ENCODE results near the gene KIAA1549. TPM values are rescaled to one million over a fixed set of nuclear protein-coding genes. Genes with fewer than 3 reads are reported as not detected.

The KIAA1549 gene
- total RNA-seq, 1 donor from 2014 or later = 10.8 TPM

- Mint-ChIP-seq H3K4me3 (ENCODE audit: unreplicated experiment) (no peak overlapping the region), H3K27me3 (ENCODE audit: unreplicated experiment) (no peaks in the 10 kb centered on the region)
Measured at GRCh38 chr7:138919216-138919615, 62.0 kb downstream of the KIAA1549 start.

GRCh38 chr7:138918756-138919155 is 62.4 kb downstream of the KIAA1549 start:
- H3K27me3 Mint-ChIP-seq (ENCODE audit: unreplicated experiment) = no peaks in the 10 kb centered on the region
- no peak overlapping the region for H3K27ac Mint-ChIP-seq (ENCODE audit: unreplicated experiment)
- TF ChIP-seq CTCF (IDR thresholded peaks at IDR 0.05; ENCODE audit: unreplicated experiment) = no peak
- H3K4me3 Mint-ChIP-seq (ENCODE audit: unreplicated experiment) = no peak overlapping the region
- H3K36me3 Mint-ChIP-seq (ENCODE audit: low read depth, unreplicated experiment) = peaks cover 27% of the 10 kb centered on the region
- no peaks in the 10 kb centered on the region for H3K9me3 Mint-ChIP-seq (ENCODE audit: unreplicated experiment)
- DNase-seq (ENCODE audit: low spot score) = no peak
- H3K4me1 Mint-ChIP-seq (ENCODE audit: unreplicated experiment) = peaks cover 11% of the 10 kb centered on the region

More at GRCh38 chr7:138919216-138919615, 62.0 kb downstream of the KIAA1549 start:
- DNase-seq (ENCODE audit: low spot score) = no peak
- H3K9me3 Mint-ChIP-seq (ENCODE audit: unreplicated experiment) = no peaks in the 10 kb centered on the region
- peaks cover 8% of the 10 kb centered on the region for H3K4me1 Mint-ChIP-seq (ENCODE audit: unreplicated experiment)
- H3K27ac Mint-ChIP-seq (ENCODE audit: unreplicated experiment) = no peak overlapping the region
- no peak for TF ChIP-seq CTCF (IDR thresholded peaks at IDR 0.05; ENCODE audit: unreplicated experiment)
- peaks cover 25% of the 10 kb centered on the region for H3K36me3 Mint-ChIP-seq (ENCODE audit: low read depth, unreplicated experiment)

- no peak for TF ChIP-seq CTCF (IDR thresholded peaks at IDR 0.05; ENCODE audit: unreplicated experiment)
- DNase-seq (ENCODE audit: low spot score) = no peak
- H3K27ac Mint-ChIP-seq (ENCODE audit: unreplicated experiment) = no peak overlapping the region
- no peaks in the 10 kb centered on the region for H3K9me3 Mint-ChIP-seq (ENCODE audit: unreplicated experiment)
- no peaks in the 10 kb centered on the region for H3K27me3 Mint-ChIP-seq (ENCODE audit: unreplicated experiment)
- H3K36me3 Mint-ChIP-seq (ENCODE audit: low read depth, unreplicated experiment) = peaks cover 30% of the 10 kb centered on the region
- no peak overlapping the region for H3K4me3 Mint-ChIP-seq (ENCODE audit: unreplicated experiment)
- peaks cover 11% of the 10 kb centered on the region for H3K4me1 Mint-ChIP-seq (ENCODE audit: unreplicated experiment)
Measured at GRCh38 chr7:138918176-138918575, 63.0 kb downstream of the KIAA1549 start.

GRCh38 chr7:138917771-138918170 is 63.4 kb downstream of the KIAA1549 start:
- Mint-ChIP-seq H3K4me1 (ENCODE audit: unreplicated experiment) (peaks cover 11% of the 10 kb centered on the region), H3K27me3 (ENCODE audit: unreplicated experiment) (no peaks in the 10 kb centered on the region), H3K9me3 (ENCODE audit: unreplicated experiment) (no peaks in the 10 kb centered on the region), H3K4me3 (ENCODE audit: unreplicated experiment) (peak overlapping the region; percentile 39), H3K36me3 (ENCODE audit: low read depth, unreplicated experiment) (peaks cover 34% of the 10 kb centered on the region), H3K27ac (ENCODE audit: unreplicated experiment) (no peak overlapping the region)
- TF ChIP-seq CTCF (IDR thresholded peaks at IDR 0.05; ENCODE audit: unreplicated experiment) = no peak
- no peak for DNase-seq (ENCODE audit: low spot score)

- Mint-ChIP-seq H3K27ac (ENCODE audit: unreplicated experiment) (no peak overlapping the region), H3K27me3 (ENCODE audit: unreplicated experiment) (no peaks in the 10 kb centered on the region), H3K36me3 (ENCODE audit: low read depth, unreplicated experiment) (peaks cover 42% of the 10 kb centered on the region), H3K4me3 (ENCODE audit: unreplicated experiment) (no peak overlapping the region), H3K9me3 (ENCODE audit: unreplicated experiment) (no peaks in the 10 kb centered on the region), H3K4me1 (ENCODE audit: unreplicated experiment) (peaks cover 11% of the 10 kb centered on the region)
- no peak for TF ChIP-seq CTCF (IDR thresholded peaks at IDR 0.05; ENCODE audit: unreplicated experiment)
- DNase-seq (ENCODE audit: low spot score) = no peak
Measured at GRCh38 chr7:138916731-138917130, 64.5 kb downstream of the KIAA1549 start.

All from endothelial cell (in vitro differentiated cells).